ENCODE data around the gene PI4K2B. TPM values are rescaled to one million over a fixed set of nuclear protein-coding genes. Genes with fewer than 3 reads are reported as not detected.

PI4K2B gene
- total and polyA plus RNA-seq, 4 donors, result 11.9 to 42.5 (median 17.4) TPM

DNA sequence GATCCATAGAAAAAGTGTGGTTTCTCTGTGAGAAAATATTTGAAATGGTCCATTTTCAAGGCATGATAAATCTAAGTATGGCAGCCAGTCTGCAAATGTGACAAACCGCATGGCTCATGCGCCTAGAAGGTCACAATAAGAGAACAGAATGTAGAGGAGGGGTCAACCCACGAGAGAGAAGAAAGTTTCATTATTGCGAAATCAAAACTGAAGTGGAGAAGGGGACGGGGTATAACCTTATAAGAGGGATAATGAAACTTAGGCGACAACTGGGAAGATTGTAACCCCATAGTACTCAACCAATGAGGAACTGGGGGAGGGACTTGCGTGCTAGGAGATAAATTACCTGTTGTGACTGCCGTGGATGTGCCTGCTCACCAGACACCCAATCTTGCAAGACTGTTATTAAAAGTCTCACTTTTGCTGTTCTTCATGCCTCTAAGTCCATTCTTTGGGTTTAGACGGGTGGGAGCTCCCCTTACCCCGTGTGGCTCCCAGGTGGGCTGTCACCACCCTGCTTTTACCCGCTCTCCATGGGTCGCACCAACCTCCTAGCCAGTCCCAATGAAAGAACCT lies 57.4 kb downstream of the PI4K2B start:
- WGBS, 2 donors, result 77 to 79% methylated on average over 12 of the region's 12 CpGs
- H3K27ac ChIP-seq (ENCODE audit: low read depth in 1 of 2, low read length in 1 of 2), result no peak overlapping the region
- ATAC-seq (ENCODE audit: insufficient read depth, low FRiP score), result no peak
- H3K4me3 ChIP-seq, result no peak overlapping the region
- TF ChIP-seq, protein P1, sequence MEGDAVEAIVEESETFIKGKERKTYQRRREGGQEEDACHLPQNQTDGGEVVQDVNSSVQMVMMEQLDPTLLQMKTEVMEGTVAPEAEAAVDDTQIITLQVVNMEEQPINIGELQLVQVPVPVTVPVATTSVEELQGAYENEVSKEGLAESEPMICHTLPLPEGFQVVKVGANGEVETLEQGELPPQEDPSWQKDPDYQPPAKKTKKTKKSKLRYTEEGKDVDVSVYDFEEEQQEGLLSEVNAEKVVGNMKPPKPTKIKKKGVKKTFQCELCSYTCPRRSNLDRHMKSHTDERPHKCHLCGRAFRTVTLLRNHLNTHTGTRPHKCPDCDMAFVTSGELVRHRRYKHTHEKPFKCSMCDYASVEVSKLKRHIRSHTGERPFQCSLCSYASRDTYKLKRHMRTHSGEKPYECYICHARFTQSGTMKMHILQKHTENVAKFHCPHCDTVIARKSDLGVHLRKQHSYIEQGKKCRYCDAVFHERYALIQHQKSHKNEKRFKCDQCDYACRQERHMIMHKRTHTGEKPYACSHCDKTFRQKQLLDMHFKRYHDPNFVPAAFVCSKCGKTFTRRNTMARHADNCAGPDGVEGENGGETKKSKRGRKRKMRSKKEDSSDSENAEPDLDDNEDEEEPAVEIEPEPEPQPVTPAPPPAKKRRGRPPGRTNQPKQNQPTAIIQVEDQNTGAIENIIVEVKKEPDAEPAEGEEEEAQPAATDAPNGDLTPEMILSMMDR (IDR thresholded peaks at IDR 0.05; ENCODE audit: control extremely low read depth, extremely low read depth), result no peak
- no peaks in the 10 kb centered on the region for H3K36me3 ChIP-seq (ENCODE audit: control insufficient read depth in 4 of 4, insufficient read depth in 4 of 4, low read length in 4 of 4)
- no peak for DNase-seq
- H3K27me3 ChIP-seq (ENCODE audit: control insufficient read depth in 3 of 3, insufficient read depth in 3 of 3, low read length in 2 of 3), result no peaks in the 10 kb centered on the region
- H3K9me3 ChIP-seq (ENCODE audit: control insufficient read depth in 4 of 4, insufficient read depth in 3 of 4, low read length in 3 of 4), result peaks cover 0 to 2% (median 0%) of the 10 kb centered on the region in 4 donors
- H3K4me1 ChIP-seq (ENCODE audit: control insufficient read depth in 5 of 5, insufficient read depth in 5 of 5, low read length in 5 of 5), result peaks cover 0 to 1% (median 0%) of the 10 kb centered on the region in 5 donors
- H3K9ac ChIP-seq (ENCODE audit: insufficient read depth in 1 of 2, low read length in 2 of 2), result no peak overlapping the region

DNA sequence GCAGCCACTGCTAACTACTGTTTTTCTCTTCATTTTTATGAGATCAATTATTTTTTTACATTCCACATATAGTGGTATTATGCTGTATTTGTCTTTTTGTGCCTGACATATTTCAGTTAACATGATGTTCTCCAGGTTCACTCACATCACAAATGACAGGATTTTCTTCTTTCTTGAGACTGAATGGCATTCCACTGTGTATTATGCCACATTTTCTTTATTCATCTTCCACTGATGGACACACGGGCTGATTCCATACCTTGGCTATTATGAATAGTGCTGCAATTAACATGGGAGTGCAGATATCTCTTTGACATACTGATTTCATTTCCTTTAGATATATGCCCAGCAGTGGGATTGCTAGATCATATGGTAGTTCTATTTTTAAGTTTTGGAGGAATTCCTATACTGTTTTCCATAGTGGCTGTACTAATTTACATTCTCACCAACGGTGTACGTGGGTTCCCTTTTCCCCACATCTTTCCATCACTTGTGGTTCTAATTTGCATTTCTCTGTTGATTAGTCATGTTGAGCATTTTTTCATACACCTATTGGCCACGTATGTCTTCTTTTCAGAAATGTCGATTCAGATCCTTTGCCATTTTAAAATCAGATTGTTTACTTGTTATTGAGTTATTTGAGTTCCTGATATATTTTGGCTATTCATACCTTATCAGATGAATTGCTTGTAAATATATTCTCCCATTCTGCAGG lies 63.9 kb downstream of the PI4K2B start:
- DNase-seq (no peak), ATAC-seq (ENCODE audit: insufficient read depth, low FRiP score) (no peak)
- Histone ChIP-seq H3K4me3 (no peak overlapping the region), H3K9me3 (ENCODE audit: control insufficient read depth in 4 of 4, insufficient read depth in 3 of 4, low read length in 3 of 4) (peaks cover 0 to 1% (median 0%) of the 10 kb centered on the region in 4 donors), H3K27me3 (ENCODE audit: control insufficient read depth in 3 of 3, insufficient read depth in 3 of 3, low read length in 2 of 3) (no peaks in the 10 kb centered on the region), H3K4me1 (ENCODE audit: control insufficient read depth in 5 of 5, insufficient read depth in 5 of 5, low read length in 5 of 5) (no peaks in the 10 kb centered on the region), H3K27ac (ENCODE audit: low read depth in 1 of 2, low read length in 1 of 2) (no peak overlapping the region), H3K36me3 (ENCODE audit: control insufficient read depth in 4 of 4, insufficient read depth in 4 of 4, low read length in 4 of 4) (no peaks in the 10 kb centered on the region), H3K9ac (ENCODE audit: insufficient read depth in 1 of 2, low read length in 2 of 2) (no peak overlapping the region)
- TF ChIP-seq, protein P1 (IDR thresholded peaks at IDR 0.05; ENCODE audit: control extremely low read depth, extremely low read depth), result no peak
- WGBS, 2 donors, result 79 to 89% methylated on average over 5 of the region's 5 CpGs

DNA sequence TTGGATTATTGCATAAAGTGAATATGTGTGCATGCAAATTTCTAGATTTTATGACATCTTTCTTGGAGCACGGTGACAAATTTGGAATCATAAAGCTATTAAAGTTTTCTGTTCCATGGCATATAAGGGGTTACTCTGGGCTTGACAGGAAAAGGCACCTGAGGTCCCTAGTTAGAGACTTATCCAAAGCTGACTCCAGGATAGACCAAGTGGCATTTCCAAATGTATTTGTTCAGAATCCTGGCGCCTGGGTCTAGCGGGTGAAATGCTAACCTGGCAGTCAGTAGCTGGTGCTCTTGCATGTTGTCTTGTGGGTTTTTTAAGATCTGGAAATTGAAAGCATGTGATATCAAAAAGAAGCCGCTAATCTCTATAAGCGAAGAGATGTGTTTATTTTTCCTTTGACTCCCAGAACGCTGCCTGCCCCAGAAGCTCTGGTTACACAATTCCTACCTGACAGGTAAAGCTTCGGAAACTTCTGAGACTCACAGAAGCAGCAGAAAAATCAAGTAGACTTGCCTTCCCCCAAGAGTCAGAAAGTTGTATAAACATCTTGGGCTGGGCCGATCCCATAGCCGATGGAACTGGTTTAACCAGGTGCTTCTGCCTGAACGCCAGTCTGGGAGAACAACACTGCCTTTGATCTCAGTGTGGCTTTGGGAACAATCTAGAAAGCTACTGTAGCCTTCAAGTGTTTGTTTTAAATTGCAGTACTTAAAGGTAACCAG lies 65.8 kb downstream of the PI4K2B start:
- no peaks in the 10 kb centered on the region for H3K36me3 ChIP-seq (ENCODE audit: control insufficient read depth in 4 of 4, insufficient read depth in 4 of 4, low read length in 4 of 4)
- H3K4me3 ChIP-seq, result no peak overlapping the region

More for the DNA sequence above, 65.8 kb downstream of the PI4K2B start:
- no peaks in the 10 kb centered on the region for H3K27me3 ChIP-seq (ENCODE audit: control insufficient read depth in 3 of 3, insufficient read depth in 3 of 3, low read length in 2 of 3)
- 36 to 56% methylated on average over 10 of the region's 10 CpGs for WGBS, 2 donors
- peaks cover 0 to 5% (median 0%) of the 10 kb centered on the region in 4 donors for H3K9me3 ChIP-seq (ENCODE audit: control insufficient read depth in 4 of 4, insufficient read depth in 3 of 4, low read length in 3 of 4)
- H3K4me1 ChIP-seq (ENCODE audit: control insufficient read depth in 5 of 5, insufficient read depth in 5 of 5, low read length in 5 of 5), result no peaks in the 10 kb centered on the region
- ATAC-seq (ENCODE audit: insufficient read depth, low FRiP score) (peak; percentile 83), DNase-seq (peak; percentile 74 to 90 (median 81))
- TF ChIP-seq, protein P1 (IDR thresholded peaks at IDR 0.05; ENCODE audit: control extremely low read depth, extremely low read depth), result no peak
- H3K27ac ChIP-seq (ENCODE audit: low read depth in 1 of 2, low read length in 1 of 2), result peak overlapping the region in 1 of 2 donors; percentile 44
- no peak overlapping the region for H3K9ac ChIP-seq (ENCODE audit: insufficient read depth in 1 of 2, low read length in 2 of 2)

Measured in lung (tissue), 12 donors.